Activated naive CD4-positive, alpha-beta T cell treated with anti-CD3 and anti-CD28 coated beads for 36 hours (primary cell): ENCODE results near the gene GALR1. TPM values are rescaled to one million over a fixed set of nuclear protein-coding genes. Genes with fewer than 3 reads are reported as not detected.

Source experiments
- CTCF ChIA-PET: fragments of 350-600 bp; sonication (Branson Sonifier 250); formaldehyde crosslinking; loops from one replicate; lab custom pipeline; 2021; ENCODE audit warnings: antibody characterized with exemption; lab: Charles Lee
- DNase-seq: peaks from one replicate; pipeline ENCODE4 v3.0.0-alpha.2; 2020
- H3K27ac Mint-ChIP-seq: one replicate; pipeline ENCODE4 v1.8.0; 2021; ENCODE audit warnings: mild to moderate bottlenecking, mixed read lengths
- H3K27me3 Mint-ChIP-seq: one replicate; pipeline ENCODE4 v1.8.0; 2021; ENCODE audit warnings: low read depth, mixed read lengths
- H3K36me3 Mint-ChIP-seq: one replicate; pipeline ENCODE4 v1.8.0; 2021; ENCODE audit warnings: low read depth, mixed read lengths
- H3K4me1 Mint-ChIP-seq: one replicate; pipeline ENCODE4 v1.8.0; 2021; ENCODE audit warnings: low read depth, mixed read lengths
- H3K4me3 Mint-ChIP-seq: one replicate; pipeline ENCODE4 v1.8.0; 2021; ENCODE audit warnings: mild to moderate bottlenecking, moderate library complexity, mixed read lengths
- H3K9me3 Mint-ChIP-seq: one replicate; pipeline ENCODE4 v1.8.0; 2021; ENCODE audit warnings: mixed read lengths
- intact Hi-C: fragments of 100-400 bp; cut with micrococcal nuclease; formaldehyde crosslinking; loops from one replicate; pipeline ENCODE4 v1.15.1; 2023
- total RNA-seq, 2 experiments: library from RNA; stranded (reverse); gene quantifications; one replicate each; pipeline ENCODE4 v1.2.3, GENCODE V29; 2021

GALR1 gene, protein sequence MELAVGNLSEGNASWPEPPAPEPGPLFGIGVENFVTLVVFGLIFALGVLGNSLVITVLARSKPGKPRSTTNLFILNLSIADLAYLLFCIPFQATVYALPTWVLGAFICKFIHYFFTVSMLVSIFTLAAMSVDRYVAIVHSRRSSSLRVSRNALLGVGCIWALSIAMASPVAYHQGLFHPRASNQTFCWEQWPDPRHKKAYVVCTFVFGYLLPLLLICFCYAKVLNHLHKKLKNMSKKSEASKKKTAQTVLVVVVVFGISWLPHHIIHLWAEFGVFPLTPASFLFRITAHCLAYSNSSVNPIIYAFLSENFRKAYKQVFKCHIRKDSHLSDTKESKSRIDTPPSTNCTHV
- not detected for total RNA-seq

DNA sequence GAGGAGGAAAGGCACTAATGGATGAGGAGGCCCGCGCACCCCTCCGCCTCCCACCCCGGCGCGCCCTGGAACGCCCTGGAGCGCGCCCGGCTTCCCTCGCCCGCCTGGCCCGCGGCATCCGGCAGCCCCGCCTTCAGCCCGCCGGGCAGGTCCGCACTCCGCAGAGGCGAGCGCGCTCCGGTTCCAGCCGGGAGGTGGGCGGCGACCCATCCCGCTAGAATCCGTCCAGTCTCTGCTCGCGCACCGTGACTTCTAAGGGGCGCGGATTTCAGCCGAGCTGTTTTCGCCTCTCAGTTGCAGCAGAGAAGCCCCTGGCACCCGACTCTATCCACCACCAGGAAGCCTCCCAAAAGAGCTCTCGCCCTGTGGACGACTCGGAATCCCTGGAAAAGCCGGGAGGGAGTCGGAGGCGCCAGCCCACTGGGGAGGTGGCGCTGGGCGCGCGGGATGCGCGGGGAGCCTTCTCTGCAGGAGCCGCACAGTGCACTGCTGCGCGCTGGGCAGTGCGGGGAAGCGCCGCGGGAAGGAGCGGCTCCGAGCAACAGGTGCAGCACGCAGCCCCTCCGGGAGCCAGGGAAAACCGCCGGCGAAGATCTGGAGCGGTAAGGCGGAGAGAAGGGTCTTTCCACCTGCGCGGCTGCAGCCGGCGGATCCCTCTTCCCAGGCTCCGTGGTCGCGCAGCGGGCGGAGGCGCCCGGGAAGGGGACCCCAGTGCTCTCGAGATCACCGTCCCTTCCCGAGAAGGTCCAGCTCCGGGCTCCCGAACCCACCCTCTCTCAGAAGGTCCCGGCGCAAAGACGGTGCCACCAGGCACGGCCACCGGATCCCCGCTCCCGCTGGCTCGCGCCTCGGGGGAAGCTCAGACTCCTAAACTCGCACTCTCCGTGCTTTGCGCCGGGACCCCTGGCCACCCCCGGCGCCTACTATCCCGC lies at the start of gene GALR1:
TSS of gene GALR1 (plus strand) at position 280 of the 932 bp plus-strand sequence. CDS start 701 bp downstream, outside the sequence.
- Mint-ChIP-seq H3K4me1 (peaks cover 14% of the 10 kb centered on the region), H3K36me3 (no peaks in the 10 kb centered on the region), H3K27me3 (peaks cover 67% of the 10 kb centered on the region), H3K4me3 (peak within 1 kb of the TSS; percentile 61), H3K27ac (no peak within 1 kb of the TSS), H3K9me3 (peaks cover 5% of the 10 kb centered on the region)
- no peak for DNase-seq
- CTCF ChIA-PET = no interaction called here
- intact Hi-C loops = loop anchor here (2.0 kb wide), 1 partner anchor 27 kb away; no protein-coding TSS in a partner anchor

DNA sequence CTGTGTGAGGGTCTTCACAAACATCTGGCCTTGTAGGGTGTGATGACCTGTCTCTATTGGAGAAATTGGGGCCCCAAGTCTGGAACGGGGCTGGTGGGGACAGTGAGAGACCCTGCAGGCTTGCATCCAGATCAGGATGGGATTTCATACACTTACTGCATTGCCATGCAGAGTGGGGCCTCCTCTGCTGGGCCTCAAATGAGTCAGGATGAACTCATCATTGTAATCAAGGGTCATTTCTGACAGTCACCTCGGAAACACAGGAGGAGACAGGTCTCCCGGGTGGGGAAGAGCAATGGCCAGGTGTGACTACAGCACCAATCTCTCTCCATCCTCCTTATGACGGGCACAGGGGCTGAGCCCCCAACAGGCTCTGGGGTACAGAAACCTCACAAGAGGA lies 48.1 kb upstream of the GALR1 start:
- Mint-ChIP-seq H3K27me3 (no peaks in the 10 kb centered on the region), H3K27ac (no peak overlapping the region), H3K36me3 (no peaks in the 10 kb centered on the region), H3K9me3 (no peaks in the 10 kb centered on the region), H3K4me3 (no peak overlapping the region), H3K4me1 (peaks cover 16% of the 10 kb centered on the region)
- intact Hi-C loops = loop anchor here (2.0 to 10.0 kb wide), 2 partner anchors 55 to 1997 kb away; partner anchors contain the start of gene PTGR3
- CTCF ChIA-PET = interaction anchor here (0.8 kb wide), 1 partner anchor 10 kb away, joined by 5 read pairs; no protein-coding TSS in a partner anchor
- no peak for DNase-seq

DNA sequence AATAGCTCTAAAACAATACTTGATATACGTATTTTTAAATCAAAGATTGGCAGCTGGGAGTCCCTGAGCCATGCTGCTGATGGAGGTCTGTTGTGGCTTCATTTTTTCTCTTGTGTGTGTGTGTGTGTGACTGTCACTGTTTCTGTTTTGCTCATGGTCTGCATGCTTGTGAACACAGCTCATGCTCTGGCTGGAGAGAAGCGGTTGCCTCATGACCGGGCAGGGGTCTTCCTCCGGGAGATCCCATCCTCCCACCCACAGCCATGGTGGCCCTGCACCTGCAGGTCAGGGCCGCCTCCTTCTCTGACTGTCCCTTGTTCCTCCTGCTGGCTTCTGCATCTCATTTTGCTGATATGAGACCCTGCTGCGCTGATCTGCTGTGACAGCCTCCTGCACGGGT lies 47.3 kb upstream of the GALR1 start:
- no peak overlapping the region for H3K4me3 Mint-ChIP-seq
- no peaks in the 10 kb centered on the region for H3K27me3 Mint-ChIP-seq
- CTCF ChIA-PET = interaction anchor here (1.7 kb wide), 1 partner anchor 11 kb away, joined by 3 read pairs; no protein-coding TSS in a partner anchor
- H3K4me1 Mint-ChIP-seq = peaks cover 18% of the 10 kb centered on the region
- no peak overlapping the region for H3K27ac Mint-ChIP-seq
- no peaks in the 10 kb centered on the region for H3K9me3 Mint-ChIP-seq
- H3K36me3 Mint-ChIP-seq = no peaks in the 10 kb centered on the region
- no peak for DNase-seq
- intact Hi-C loops = loop anchor here (10.0 kb wide), 1 partner anchor 1998 kb away; the partner anchor contains the start of gene PTGR3

DNA sequence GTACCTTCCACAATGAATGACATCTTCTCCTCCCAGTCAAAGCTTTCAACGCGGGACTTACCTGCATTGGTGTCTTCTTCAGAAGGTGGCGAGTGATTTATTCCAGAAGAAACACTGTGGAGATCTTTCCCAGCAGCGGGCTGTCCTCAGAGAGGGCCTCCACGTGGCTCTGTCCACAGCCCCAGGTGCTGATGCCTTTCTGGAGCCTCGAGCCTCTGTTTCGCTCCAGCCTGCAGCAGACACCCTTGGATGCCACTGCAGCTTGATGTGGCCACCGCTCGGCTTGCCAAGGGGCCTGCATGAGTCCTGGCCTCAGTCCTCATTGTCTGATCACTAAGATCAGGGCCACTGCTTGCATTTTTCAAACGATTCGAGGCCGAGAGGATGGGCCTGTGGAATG lies 46.6 kb upstream of the GALR1 start:
- no peak for DNase-seq
- H3K36me3 Mint-ChIP-seq = no peaks in the 10 kb centered on the region
- H3K27me3 Mint-ChIP-seq = no peaks in the 10 kb centered on the region
- CTCF ChIA-PET = interaction anchor here (1.7 kb wide), 1 partner anchor 10 kb away, joined by 3 read pairs; no protein-coding TSS in a partner anchor
- intact Hi-C loops = loop anchor here (10.0 kb wide), 1 partner anchor 1998 kb away; the partner anchor contains the start of gene PTGR3
- no peaks in the 10 kb centered on the region for H3K9me3 Mint-ChIP-seq
- no peak overlapping the region for H3K27ac Mint-ChIP-seq
- peaks cover 25% of the 10 kb centered on the region for H3K4me1 Mint-ChIP-seq
- H3K4me3 Mint-ChIP-seq = no peak overlapping the region

DNA sequence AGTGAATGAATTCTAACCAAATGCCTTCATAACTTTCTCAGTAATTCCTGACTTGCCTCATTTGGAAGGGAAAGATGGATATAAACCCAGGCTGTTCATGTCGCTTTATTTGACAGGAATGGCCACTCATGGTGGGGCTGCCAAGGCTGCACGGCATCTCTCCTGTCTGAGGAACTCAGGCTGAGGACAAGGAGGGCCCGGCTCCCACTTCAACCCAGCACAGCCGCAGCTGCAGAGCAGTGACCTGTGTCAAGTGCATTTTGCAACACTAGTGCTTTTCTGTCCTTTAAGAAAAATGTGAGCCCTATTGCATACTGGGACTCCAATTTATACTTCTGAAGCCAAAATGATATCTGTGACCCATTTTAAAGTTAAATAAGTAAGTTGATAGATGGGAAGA lies 45.8 kb upstream of the GALR1 start:
- H3K4me3 Mint-ChIP-seq = no peak overlapping the region
- no peaks in the 10 kb centered on the region for H3K9me3 Mint-ChIP-seq
- no peaks in the 10 kb centered on the region for H3K36me3 Mint-ChIP-seq
- CTCF ChIA-PET = interaction anchor here (1.7 kb wide), 1 partner anchor 10 kb away, joined by 3 read pairs; no protein-coding TSS in a partner anchor
- H3K4me1 Mint-ChIP-seq = peaks cover 32% of the 10 kb centered on the region
- no peaks in the 10 kb centered on the region for H3K27me3 Mint-ChIP-seq
- DNase-seq = no peak
- H3K27ac Mint-ChIP-seq = no peak overlapping the region
- intact Hi-C loops = loop anchor here (10.0 kb wide), 1 partner anchor 1999 kb away; the partner anchor contains the start of gene PTGR3

DNA sequence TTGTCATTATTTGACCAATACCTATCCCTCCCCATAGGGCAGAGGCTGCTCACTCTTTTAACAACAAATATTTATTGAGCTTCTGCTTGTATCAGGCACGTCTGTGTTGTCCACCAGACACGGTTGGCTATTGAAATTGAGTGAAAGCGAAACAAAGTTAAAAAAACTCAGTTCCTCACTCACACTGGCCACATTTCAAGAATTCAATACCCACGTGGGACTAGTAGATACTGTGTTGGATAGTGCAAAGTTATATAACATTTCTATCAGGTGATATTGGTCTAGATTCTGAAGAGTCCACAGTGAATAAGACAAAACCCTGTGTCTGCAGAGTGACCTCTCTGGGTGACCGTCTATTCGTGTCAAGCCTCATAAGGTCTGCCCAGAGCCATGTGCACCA lies 43.9 kb upstream of the GALR1 start:
- CTCF ChIA-PET = no interaction called here
- DNase-seq = no peak
- no peak overlapping the region for H3K27ac Mint-ChIP-seq
- intact Hi-C loops = loop anchor here (10.0 kb wide), 1 partner anchor 2001 kb away; the partner anchor contains the start of gene PTGR3
- H3K4me1 Mint-ChIP-seq = peaks cover 33% of the 10 kb centered on the region
- H3K27me3 Mint-ChIP-seq = no peaks in the 10 kb centered on the region
- no peaks in the 10 kb centered on the region for H3K9me3 Mint-ChIP-seq
- H3K4me3 Mint-ChIP-seq = no peak overlapping the region
- no peaks in the 10 kb centered on the region for H3K36me3 Mint-ChIP-seq

DNA sequence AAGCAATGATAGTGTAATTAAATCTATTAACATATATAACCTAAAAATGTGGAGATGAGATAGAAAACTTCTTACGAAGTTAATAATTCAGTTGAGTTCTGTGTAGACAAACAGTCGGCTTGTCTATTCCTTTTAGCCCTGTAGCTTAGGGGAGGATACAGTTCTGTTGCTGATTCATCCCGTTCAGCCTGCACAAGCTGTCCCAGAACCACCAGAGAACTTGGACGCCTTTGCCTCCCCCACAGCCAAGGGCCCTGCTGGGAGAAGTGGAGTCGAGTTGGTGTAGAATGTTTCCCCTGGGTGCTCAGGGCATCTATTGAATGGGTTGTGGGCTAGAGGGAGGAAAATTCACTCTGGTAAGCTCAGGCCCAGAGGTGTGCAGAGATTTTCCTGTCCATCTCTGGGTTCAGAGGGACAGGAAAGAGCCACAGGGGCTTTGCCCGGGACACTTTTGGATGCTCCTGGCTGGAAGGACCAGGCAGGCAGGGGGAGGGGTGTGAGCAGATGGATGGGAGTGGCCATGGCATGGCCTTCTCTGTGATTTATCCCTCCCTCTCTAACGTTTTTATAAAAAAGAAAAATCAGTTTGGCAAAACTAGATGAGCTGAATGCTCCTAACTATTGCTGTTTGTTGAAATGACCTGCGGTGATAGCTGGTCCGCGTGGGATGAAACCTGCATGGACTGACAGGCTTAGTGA lies 42.8 kb upstream of the GALR1 start:
- Mint-ChIP-seq H3K4me1 (peaks cover 32% of the 10 kb centered on the region), H3K4me3 (no peak overlapping the region), H3K27ac (no peak overlapping the region), H3K27me3 (no peaks in the 10 kb centered on the region), H3K36me3 (no peaks in the 10 kb centered on the region), H3K9me3 (no peaks in the 10 kb centered on the region)
- CTCF ChIA-PET = interaction anchor here (0.7 to 1.4 kb wide), 4 partner anchors 9 to 105 kb away, joined by 3 to 6 read pairs (median 5); no protein-coding TSS in a partner anchor
- DNase-seq = no peak
- intact Hi-C loops = loop anchor here (10.0 kb wide), 1 partner anchor 2002 kb away; the partner anchor contains the start of gene PTGR3

DNA sequence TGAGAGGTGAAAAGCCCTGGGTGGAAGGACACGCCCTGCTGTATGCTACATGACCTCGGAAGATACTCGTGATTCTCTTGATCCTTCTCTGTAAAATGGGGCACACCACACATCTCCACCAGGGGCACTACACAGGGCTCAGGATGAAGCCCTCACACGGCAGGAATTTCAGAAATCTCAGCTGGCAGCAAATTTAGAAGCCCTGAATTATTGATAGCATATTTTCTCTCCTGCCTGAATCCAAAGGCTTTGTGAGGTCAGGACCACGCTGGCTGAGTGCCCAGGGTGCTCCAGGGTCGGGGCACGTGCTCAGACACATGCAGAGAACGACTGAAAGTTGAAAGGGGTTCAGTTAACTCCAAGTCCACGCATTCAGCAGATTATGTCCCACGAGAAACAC lies 42.1 kb upstream of the GALR1 start:
- peaks cover 32% of the 10 kb centered on the region for H3K4me1 Mint-ChIP-seq
- H3K27ac Mint-ChIP-seq = peak overlapping the region; percentile 71
- H3K36me3 Mint-ChIP-seq = no peaks in the 10 kb centered on the region
- intact Hi-C loops = loop anchor here (10.0 kb wide), 1 partner anchor 2003 kb away; the partner anchor contains the start of gene PTGR3
- peak; percentile 74 for DNase-seq
- CTCF ChIA-PET = interaction anchor here (0.7 to 1.4 kb wide), 4 partner anchors 69 to 156 kb away, joined by 3 to 6 read pairs (median 5); no protein-coding TSS in a partner anchor
- no peak overlapping the region for H3K4me3 Mint-ChIP-seq
- no peaks in the 10 kb centered on the region for H3K9me3 Mint-ChIP-seq
- no peaks in the 10 kb centered on the region for H3K27me3 Mint-ChIP-seq

DNA sequence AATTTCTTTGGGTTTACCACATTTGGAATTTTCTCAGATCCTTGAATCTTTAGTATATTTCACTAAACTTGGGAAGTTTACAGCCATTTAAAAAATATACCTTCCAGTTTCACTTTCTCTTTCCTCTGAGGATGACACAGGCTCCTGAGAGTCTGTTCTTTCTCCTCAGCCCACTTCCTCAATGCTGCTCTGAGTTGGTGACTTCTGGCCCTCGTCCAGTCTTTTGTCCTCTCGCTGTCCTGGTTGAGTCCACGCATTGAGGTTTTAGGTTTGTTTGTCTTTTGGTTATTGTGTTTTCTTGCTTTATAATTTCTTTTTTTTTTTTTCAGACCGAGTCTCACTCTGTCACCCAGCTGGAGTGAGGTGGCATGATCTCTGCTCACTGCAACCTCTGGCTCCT lies 40.7 kb upstream of the GALR1 start:
- no peaks in the 10 kb centered on the region for H3K36me3 Mint-ChIP-seq

DNA sequence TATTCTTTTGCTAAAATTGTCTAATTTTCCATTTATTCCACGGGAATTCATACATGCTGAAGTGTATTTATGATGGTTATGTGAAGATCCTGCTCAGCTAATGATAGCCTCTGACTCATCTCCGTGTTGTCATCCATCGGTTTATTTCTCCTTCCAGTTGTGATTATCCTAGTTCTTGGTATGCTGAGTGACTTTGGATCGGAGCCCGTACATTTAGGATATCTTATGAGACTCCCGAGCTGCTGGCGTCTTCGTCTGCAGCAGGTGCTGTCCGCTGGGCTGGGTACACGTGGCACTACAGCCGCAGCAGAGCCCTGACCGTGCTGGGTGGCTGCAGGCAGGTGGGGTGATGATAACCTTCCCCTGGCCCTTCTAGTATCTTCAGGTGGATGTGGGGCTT lies 40.1 kb upstream of the GALR1 start:
- Mint-ChIP-seq H3K36me3 (no peaks in the 10 kb centered on the region), H3K4me1 (peaks cover 32% of the 10 kb centered on the region), H3K9me3 (no peaks in the 10 kb centered on the region), H3K27me3 (no peaks in the 10 kb centered on the region), H3K27ac (peak overlapping the region; percentile 92), H3K4me3 (peak overlapping the region; percentile 83)
- CTCF ChIA-PET = interaction anchor here (1.0 to 4.6 kb wide), 6 partner anchors 9 to 209 kb away, joined by 3 to 64 read pairs (median 4); no protein-coding TSS in a partner anchor
- intact Hi-C loops = loop anchor here (1.0 to 10.0 kb wide), 7 partner anchors 13 to 2005 kb away; partner anchors contain the start of genes MBP and PTGR3
- no peak for DNase-seq

More for the DNA sequence above, 40.7 kb upstream of the GALR1 start:
- H3K4me1 Mint-ChIP-seq = peaks cover 32% of the 10 kb centered on the region
- no peaks in the 10 kb centered on the region for H3K27me3 Mint-ChIP-seq
- peak overlapping the region; percentile 92 for H3K27ac Mint-ChIP-seq
- intact Hi-C loops = loop anchor here (1.0 to 10.0 kb wide), 7 partner anchors 14 to 2004 kb away; partner anchors contain the start of genes MBP and PTGR3
- peak overlapping the region; percentile 83 for H3K4me3 Mint-ChIP-seq
- CTCF ChIA-PET = interaction anchor here (1.0 to 4.1 kb wide), 4 partner anchors 9 to 209 kb away, joined by 3 to 64 read pairs (median 4); no protein-coding TSS in a partner anchor
- H3K9me3 Mint-ChIP-seq = no peaks in the 10 kb centered on the region
- peak; percentile 59 for DNase-seq

DNA sequence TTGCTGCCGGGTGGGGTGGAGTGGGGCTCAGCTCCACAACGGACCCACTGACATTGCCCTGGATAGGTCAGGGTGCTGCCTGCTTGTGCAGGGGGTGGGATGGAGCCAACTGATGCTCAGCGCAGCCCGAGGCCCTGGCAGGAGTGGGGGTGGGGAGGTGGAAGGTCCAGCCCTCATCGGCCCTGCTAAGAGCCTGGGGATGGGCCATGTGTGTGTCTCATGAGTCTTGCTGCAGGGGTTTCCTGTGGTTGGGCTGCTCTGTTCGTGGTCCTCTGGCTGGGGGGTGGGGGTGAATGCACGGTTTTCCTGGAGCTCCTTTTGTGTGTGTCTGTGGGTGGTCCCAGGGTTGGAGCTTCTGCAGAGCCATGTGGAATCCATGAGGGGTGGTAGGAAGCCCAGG lies 39.4 kb upstream of the GALR1 start:
- Mint-ChIP-seq H3K36me3 (no peaks in the 10 kb centered on the region), H3K9me3 (no peaks in the 10 kb centered on the region), H3K4me3 (no peak overlapping the region), H3K4me1 (peaks cover 32% of the 10 kb centered on the region), H3K27me3 (no peaks in the 10 kb centered on the region), H3K27ac (no peak overlapping the region)
- intact Hi-C loops = loop anchor here (2.0 to 5.0 kb wide), 2 partner anchors 228 to 407 kb away; no protein-coding TSS in a partner anchor
- no peak for DNase-seq
- CTCF ChIA-PET = interaction anchor here (0.6 to 4.6 kb wide), 9 partner anchors 8 to 407 kb away, joined by 3 to 64 read pairs (median 5); no protein-coding TSS in a partner anchor
